HCT116 (cell line): ENCODE measurements around the gene CYB5A.

Experiments
- EZH2 ChIP-seq: fragments of 200-600 bp; sonication (generic); IDR thresholded peaks from 2 replicates; pipeline ENCODE4 v1.6.1; 2017; ENCODE audit warnings: antibody characterized with exemption, mixed run types
- FOSL1 ChIP-seq: IDR thresholded peaks from 2 replicates; pipeline ENCODE4 v1.6.1; 2012; ENCODE audit warnings: low read depth
- POLR2AphosphoS5 ChIP-seq: IDR thresholded peaks from 2 replicates; pipeline ENCODE4 v1.6.1; 2011; ENCODE audit warnings: mild to moderate bottlenecking, low read depth, low read length, moderate library complexity
- REST ChIP-seq: IDR thresholded peaks from 2 replicates; pipeline ENCODE4 v1.6.1; 2012; ENCODE audit warnings: low read depth

DNA sequence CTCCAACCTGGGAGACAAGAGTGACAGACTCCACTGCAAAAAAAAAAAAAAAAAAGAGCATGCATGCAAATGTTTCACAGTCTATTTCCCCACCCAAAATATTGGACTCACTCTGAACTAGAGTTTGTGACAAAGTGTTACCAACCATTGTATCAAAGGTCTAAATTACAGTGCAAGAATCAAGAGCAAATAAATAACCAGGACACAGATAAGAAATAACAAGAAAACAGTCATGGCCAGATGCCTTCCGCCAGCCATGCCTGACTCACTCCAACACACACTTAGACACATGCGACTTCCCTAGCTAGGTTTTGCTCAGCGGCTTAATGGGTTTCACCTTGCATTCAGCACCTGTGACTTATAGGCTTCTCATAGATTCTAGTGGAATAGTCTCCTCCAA, 62.8 kb downstream of the CYB5A start:
- TF ChIP-seq REST (no peak), FOSL1 (no peak), POLR2AphosphoS5 (no peak), EZH2 (no peak)
